ENCODE measurements around the gene CRIP2.

DNA sequence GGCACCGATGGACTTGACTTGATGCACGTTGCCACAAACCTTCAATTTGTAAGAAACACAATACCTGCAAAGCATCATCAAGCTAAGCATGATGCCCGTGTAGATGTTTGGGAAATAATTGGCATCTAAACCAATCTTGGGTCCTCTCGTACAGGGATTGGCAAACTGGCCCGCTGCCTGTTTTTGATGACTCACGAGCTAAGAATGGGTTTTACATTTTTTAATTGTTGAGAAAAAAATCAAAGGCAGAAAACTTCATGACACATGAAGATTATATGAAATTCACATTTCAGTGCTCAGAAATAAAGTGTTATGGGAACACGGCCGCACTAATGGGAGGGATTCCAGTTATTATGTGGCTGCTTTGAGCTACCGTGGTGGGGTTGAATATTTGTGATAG, 44.1 kb upstream of the CRIP2 start:
- TF ChIP-seq, protein P1, sequence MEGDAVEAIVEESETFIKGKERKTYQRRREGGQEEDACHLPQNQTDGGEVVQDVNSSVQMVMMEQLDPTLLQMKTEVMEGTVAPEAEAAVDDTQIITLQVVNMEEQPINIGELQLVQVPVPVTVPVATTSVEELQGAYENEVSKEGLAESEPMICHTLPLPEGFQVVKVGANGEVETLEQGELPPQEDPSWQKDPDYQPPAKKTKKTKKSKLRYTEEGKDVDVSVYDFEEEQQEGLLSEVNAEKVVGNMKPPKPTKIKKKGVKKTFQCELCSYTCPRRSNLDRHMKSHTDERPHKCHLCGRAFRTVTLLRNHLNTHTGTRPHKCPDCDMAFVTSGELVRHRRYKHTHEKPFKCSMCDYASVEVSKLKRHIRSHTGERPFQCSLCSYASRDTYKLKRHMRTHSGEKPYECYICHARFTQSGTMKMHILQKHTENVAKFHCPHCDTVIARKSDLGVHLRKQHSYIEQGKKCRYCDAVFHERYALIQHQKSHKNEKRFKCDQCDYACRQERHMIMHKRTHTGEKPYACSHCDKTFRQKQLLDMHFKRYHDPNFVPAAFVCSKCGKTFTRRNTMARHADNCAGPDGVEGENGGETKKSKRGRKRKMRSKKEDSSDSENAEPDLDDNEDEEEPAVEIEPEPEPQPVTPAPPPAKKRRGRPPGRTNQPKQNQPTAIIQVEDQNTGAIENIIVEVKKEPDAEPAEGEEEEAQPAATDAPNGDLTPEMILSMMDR (IDR thresholded peaks at IDR 0.05), result no peak
- no peak for TF ChIP-seq POLR2A (IDR thresholded peaks at IDR 0.05)

Measured in right lobe of liver (tissue), 4 donors.